GM12875 (cell line): Measurements from ENCODE around the gene FCRLB.
"Not testable (repeated sequence)": the region's sequence is repeated elsewhere in the genome, so short reads cannot be mapped to it uniquely, and the experiment has no call there.

Experiments used
- H3K4me3 ChIP-seq: one replicate; pipeline ENCODE4 v1.5.1; 2011; ENCODE audit warnings: low read depth, low read length, control low read depth
- TF ChIP-seq, protein P1 (sequence below): IDR thresholded peaks from 2 replicates; pipeline ENCODE4 v1.5.1; 2011; ENCODE audit warnings: low read depth, mild to moderate bottlenecking, control low read depth, inconsistent platforms, low read length, moderate library complexity, borderline replicate concordance; ENCODE audit not compliant: insufficient read depth

Gene FCRLB, protein sequence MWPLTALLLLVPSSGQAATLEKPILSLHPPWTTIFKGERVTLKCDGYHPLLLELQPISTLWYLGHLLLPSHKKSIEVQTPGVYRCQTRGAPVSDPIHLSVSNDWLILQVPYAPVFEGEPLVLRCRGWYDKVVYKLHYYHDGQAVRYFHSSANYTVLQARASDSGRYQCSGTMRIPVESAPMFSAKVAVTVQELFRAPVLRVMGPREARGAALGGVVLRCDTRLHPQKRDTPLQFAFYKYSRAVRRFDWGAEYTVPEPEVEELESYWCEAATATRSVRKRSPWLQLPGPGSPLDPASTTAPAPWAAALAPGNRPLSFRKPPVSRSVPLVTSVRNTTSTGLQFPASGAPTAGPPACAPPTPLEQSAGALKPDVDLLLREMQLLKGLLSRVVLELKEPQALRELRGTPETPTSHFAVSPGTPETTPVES

DNA sequence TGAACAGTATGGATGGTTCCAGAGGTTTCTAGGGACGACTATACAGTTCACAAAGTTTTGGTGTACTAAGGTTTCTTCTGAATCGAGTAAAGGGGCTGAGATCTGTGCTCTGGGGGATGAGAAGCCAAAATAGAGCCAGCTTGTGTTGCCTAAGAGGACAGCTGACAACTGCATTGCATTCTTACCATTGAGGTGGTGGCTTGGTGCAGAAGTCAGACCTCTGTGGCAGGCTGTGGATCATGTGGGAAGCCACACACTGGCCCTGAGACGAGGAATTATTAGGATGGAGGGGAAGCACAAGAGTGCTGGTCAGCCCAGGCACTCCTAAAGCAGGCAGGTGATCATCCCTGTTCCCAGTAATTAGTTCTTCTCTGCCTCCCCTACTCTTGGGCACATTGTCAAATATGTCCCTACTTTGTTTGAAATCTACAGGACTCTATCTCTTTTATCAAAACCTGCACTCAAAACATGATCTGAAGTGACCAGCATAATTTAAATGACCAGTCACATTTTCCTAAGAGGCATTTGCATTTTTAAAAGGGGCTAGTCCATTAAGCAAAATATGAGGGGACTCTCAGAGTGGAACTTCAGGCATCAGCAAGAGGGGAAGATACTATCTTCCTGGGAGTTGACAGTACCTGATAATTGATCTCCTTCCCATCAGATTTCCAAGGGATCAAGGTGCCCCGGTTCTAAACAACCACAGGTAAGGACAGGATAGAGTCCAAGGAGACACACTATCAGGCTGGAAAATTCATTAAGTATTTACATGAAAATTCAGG is at the start of gene FCRLB:
Gene FCRLB (plus strand): TSS at position 589 of the 782 bp plus-strand sequence. CDS start 1,129 bp downstream, outside the sequence.
- no peak within 1 kb of the TSS for H3K4me3 ChIP-seq
- TF ChIP-seq, protein P1, sequence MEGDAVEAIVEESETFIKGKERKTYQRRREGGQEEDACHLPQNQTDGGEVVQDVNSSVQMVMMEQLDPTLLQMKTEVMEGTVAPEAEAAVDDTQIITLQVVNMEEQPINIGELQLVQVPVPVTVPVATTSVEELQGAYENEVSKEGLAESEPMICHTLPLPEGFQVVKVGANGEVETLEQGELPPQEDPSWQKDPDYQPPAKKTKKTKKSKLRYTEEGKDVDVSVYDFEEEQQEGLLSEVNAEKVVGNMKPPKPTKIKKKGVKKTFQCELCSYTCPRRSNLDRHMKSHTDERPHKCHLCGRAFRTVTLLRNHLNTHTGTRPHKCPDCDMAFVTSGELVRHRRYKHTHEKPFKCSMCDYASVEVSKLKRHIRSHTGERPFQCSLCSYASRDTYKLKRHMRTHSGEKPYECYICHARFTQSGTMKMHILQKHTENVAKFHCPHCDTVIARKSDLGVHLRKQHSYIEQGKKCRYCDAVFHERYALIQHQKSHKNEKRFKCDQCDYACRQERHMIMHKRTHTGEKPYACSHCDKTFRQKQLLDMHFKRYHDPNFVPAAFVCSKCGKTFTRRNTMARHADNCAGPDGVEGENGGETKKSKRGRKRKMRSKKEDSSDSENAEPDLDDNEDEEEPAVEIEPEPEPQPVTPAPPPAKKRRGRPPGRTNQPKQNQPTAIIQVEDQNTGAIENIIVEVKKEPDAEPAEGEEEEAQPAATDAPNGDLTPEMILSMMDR, result no peak

DNA sequence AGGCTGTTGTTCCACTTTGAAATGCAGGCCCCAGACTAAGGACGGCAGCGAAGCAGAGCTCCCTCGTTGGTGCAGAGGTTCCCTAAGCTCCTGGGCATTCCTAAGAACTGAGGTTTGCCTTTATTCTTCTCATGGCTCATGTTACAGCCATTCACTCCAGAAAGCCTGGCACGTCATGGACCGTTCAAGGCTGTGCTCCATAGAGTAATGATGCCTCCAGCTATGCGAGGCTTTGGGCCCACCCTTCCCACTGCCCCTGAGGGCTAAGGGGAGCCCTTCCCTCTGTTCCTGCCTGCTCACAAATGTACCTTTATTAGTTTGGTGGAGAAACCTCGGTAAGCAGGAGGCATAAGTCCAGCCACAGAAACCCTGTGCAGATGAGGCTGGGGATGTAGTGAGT is 47.9 kb upstream of the FCRLB start:
- not testable (repeated sequence) for H3K4me3 ChIP-seq

DNA sequence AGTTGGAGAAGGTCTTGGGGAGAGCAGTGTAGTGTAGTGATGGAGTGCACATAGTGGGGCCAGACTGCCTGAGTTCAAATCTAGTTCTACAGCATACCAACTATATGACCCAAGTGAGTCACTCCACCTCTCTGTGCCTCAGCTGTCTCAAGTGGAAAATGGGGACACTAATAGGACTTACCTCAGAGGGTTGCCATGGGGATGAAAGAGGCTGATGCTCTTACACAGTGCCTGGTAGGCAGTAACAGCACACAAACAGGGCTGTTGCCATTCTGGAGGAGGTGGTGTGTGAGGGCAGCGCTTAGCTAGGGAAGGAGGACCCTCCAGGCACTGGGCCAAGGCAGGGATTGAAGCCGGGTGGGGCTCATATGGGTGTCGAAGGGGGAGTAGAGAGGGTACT is 46.9 kb upstream of the FCRLB start:
- H3K4me3 ChIP-seq, result not testable (repeated sequence)

DNA sequence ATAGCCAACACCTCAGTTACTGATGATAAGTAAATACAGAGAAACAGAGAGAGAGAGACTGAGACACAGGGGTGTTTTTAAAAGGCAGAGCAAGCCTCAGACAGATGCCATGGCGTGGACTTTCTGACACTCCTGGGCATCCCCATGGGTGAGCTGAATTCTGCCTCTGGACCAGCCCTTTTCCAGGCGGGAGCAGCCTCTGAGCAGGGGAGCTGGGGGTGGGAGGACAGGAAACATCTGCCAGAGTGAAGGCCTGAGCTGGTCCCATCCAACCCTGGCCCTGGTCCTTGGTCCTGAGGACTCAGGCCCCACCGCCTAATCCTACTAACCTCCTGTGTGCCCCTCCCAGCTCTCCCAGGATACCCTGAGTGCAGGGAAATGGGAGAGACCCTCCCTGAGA is 46.4 kb upstream of the FCRLB start:
- H3K4me3 ChIP-seq, result not testable (repeated sequence)

DNA sequence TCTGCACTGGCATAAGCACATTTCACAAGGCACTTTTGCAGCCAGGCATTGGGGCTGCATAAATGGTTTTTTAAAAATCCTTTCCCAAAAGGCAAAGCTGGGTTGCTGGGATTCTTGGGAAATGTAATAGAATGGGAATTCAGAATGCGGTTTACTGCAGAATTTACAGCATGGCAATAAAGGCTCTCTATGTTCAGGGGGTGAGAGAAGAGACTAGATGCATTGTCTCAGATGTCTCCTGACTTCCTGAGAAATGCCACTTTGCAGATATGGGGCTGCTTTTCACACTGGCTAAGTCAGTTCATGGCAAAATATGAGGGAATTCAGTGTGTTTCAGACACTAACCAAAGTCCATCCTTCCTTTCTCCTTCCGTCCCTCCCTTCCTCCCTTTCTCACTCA is 44.9 kb upstream of the FCRLB start:
- no peak overlapping the region for H3K4me3 ChIP-seq
- TF ChIP-seq, protein P1, result no peak

DNA sequence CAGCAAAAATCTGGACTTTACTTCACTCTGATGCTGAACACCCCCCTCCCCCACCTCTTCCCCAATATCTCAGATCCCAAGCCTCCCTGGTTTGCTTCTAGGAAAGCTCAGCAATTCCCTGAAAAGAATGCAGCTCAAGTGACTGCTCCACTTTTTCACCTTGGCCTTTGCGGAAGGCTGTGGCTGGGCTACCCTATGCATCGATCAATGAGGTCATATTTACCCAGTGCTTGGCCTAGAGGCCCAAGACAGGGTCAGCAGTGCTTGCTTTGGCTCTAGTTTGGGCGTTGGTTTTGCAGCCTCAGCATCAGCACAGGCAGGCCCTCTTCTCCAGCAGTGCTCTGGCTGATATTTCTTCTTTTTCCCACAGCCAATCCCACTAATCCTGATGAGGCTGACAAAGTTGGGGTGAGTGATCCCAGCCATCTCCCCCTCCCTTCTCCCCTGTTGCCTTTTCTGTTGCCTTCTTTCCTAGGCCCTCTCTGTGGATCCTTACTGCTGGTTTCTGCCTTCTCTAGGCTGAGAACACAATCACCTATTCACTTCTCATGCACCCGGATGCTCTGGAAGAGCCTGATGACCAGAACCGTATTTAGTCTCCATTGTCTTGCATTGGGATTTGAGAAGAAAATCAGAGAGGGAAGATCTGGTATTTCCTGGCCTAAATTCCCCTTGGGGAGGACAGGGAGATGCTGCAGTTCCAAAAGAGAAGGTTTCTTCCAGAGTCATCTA is 44.2 kb upstream of the FCRLB start:
- H3K4me3 ChIP-seq, result no peak overlapping the region
- TF ChIP-seq, protein P1, result no peak

DNA sequence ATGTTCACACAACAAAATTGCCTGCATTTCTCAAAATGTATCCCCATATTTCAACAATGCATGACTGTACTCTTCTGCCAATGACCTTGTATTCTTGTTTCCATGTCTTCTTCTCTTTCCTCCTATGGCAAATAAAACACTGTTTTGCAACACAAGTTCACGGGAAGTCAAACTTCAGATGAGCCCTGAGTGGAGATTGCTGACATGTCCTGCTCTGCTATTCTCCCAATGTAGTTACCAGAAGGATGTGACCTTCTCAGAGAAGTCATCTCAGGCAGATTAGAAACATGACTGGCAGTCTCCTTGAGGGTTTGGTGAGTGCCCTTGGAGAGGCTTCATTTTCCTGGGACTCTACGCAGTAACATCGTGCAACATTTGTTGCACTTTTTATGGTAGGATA is 42.8 kb upstream of the FCRLB start:
- TF ChIP-seq, protein P1, result no peak
- no peak overlapping the region for H3K4me3 ChIP-seq

DNA sequence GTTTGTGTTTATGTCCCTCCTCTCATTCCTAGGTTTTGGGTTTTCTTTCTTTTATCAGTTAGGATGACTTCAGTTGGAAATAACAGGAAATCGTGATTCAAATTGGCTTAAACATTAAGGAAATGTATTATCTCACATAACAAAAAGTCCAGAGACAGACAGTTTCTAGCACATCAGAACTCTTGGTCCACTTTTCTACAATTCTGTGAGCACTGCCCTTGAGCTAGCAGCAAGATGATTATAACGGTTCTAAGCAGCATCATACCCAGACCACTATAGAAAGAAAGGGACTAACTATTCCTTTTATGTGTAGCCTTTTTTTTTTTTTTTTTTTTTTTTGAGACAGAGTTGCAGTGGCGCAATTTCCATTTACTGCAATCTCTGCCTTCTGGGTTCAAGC is 39.5 kb upstream of the FCRLB start:
- TF ChIP-seq, protein P1, result no peak
- H3K4me3 ChIP-seq, result no peak overlapping the region
